ENCODE measurements around the gene RNF166. TPM values are rescaled to one million over a fixed set of nuclear protein-coding genes. Genes with fewer than 3 reads are reported as not detected.

Gene RNF166
- total and polyA plus RNA-seq, 2 donors from 2014 or later = 16.3 to 31.4 TPM

DNA sequence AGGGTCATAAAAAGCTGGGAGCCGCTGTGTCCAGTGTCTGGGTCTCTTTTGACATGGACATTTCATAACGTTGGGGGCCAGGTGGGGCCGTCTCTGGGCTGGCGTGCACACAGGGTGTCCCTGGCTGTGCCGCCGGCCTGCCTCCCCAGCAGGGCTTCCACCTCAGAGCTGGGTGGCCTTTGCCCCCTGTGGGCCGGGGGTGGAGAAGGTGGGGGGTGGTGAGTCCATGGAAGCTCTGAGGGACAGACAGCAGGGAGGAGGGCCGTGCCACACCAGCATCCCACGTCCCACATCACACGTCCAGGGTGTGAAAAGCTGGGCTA, 19.0 kb downstream of the RNF166 start:
- DNase-seq = peak in 1 of 5 donors; percentile 64
- no peak for FAIRE-seq
- H3K27me3 ChIP-seq (ENCODE audit: control insufficient read depth, insufficient read depth, low read length) = peaks cover 8% of the 10 kb centered on the region
- peaks cover 0 to 4% (median 0%) of the 10 kb centered on the region in 3 donors for H3K4me1 ChIP-seq (ENCODE audit: control insufficient read depth in 2 of 3, insufficient read depth in 2 of 3, low read depth in 1 of 3, low read length in 3 of 3)
- no peaks in the 10 kb centered on the region for H3K9me3 ChIP-seq (ENCODE audit: control insufficient read depth in 2 of 3, insufficient read depth in 1 of 3, low read length in 3 of 3)
- H3K27ac ChIP-seq (ENCODE audit: low read depth in 2 of 2, low read length in 2 of 2) = no peak overlapping the region
- intact Hi-C loops (cut with DNase I) = no loop called here
- H3K4me3 ChIP-seq (ENCODE audit: low read length in 3 of 3) = no peak overlapping the region
- TF ChIP-seq CTCF (IDR thresholded peaks at IDR 0.05; ENCODE audit: borderline replicate concordance, extremely low read depth, insufficient read depth) = no peak
- H3K36me3 ChIP-seq (ENCODE audit: control insufficient read depth in 2 of 3, insufficient read depth in 3 of 3, low read length in 3 of 3) = no peaks in the 10 kb centered on the region
- no peak overlapping the region for H3K9ac ChIP-seq (ENCODE audit: low read length in 3 of 3)

DNA sequence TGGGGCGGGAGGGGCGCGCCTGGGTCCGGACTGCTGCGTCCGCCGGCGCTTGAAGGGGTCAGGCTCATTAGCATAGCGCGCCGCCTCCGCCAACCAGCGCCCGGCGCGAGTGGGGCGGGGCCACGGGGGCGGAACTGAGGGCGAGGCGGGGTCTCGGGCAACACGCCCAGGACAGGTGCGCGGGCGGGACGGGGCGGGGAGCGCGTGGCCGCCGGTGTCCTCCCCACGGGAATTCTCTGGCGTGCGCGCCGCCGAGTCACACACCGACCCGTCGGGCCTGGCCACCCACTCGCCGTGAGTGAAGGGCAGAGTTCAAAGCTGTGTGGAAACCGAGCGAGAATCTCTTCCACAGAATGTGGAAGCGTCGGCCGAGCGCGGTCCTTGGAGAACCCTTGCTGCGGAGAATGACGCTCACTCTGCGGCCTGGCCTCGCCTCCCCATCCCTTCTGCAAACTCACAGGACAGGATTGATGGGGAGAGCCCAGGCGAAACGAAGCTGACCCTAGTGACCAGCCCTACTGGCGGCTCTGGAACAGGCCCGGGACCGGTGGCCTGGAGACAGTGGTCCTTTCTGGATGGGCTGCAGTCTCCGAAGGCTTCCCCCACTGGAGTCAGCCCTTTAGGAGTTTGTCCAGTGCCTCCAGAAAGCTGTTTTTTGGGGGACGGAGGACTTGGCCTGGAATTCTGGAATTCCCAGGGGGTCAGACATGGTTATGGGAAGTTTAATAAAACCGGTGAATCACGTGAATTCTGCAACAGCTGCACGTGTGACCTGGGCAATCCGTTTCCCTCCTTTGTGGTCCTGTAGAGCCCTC, 19.6 kb downstream of the RNF166 start, which contains the start of gene SNAI3:
Gene SNAI3, minus strand, starts transcription at position 69 of the 815 bp plus-strand sequence. CDS start 101 bp downstream, outside the sequence.
- H3K27me3 ChIP-seq (ENCODE audit: control insufficient read depth, insufficient read depth, low read length) = peaks cover 10% of the 10 kb centered on the region
- no peaks in the 10 kb centered on the region for H3K36me3 ChIP-seq (ENCODE audit: control insufficient read depth in 2 of 3, insufficient read depth in 3 of 3, low read length in 3 of 3)
- H3K9ac ChIP-seq (ENCODE audit: low read length in 3 of 3) = peak within 1 kb of the TSS in 1 of 3 donors; percentile 40
- H3K4me1 ChIP-seq (ENCODE audit: control insufficient read depth in 2 of 3, insufficient read depth in 2 of 3, low read depth in 1 of 3, low read length in 3 of 3) = peaks cover 0 to 4% (median 0%) of the 10 kb centered on the region in 3 donors
- intact Hi-C loops (cut with DNase I) = no loop called here
- FAIRE-seq (no peak), DNase-seq (peak; percentile 86 to 94 (median 91))
- no peak within 1 kb of the TSS for H3K27ac ChIP-seq (ENCODE audit: low read depth in 2 of 2, low read length in 2 of 2)
- TF ChIP-seq CTCF (IDR thresholded peaks at IDR 0.05; ENCODE audit: borderline replicate concordance, extremely low read depth, insufficient read depth) = no peak
- no peaks in the 10 kb centered on the region for H3K9me3 ChIP-seq (ENCODE audit: control insufficient read depth in 2 of 3, insufficient read depth in 1 of 3, low read length in 3 of 3)
- H3K4me3 ChIP-seq (ENCODE audit: low read length in 3 of 3) = peak within 1 kb of the TSS in 2 of 3 donors; percentile 10 to 58

DNA sequence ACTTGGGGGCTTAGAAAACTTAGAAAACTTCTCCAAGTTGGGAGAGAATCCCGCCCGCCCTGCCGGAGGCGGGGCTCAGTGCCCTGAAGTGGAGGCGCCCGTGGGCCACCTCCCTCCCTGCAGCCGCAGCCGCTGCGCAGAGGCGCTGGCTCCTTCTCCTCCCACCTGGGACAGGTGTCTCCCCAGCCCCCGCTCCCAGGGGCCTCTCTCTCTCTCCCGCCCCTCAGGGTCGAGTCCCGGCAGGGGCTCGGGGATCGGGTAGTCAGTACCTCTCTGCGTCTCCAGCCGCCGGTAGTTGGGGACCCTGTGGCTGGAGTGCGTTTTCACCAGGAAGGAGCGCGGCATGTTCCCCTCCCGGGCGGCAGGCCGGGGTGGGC, 20.2 kb downstream of the RNF166 start:
- no peak for TF ChIP-seq CTCF (IDR thresholded peaks at IDR 0.05; ENCODE audit: borderline replicate concordance, extremely low read depth, insufficient read depth)
- peaks cover 11% of the 10 kb centered on the region for H3K27me3 ChIP-seq (ENCODE audit: control insufficient read depth, insufficient read depth, low read length)
- H3K4me1 ChIP-seq (ENCODE audit: control insufficient read depth in 2 of 3, insufficient read depth in 2 of 3, low read depth in 1 of 3, low read length in 3 of 3) = peaks cover 0 to 4% (median 0%) of the 10 kb centered on the region in 3 donors
- H3K9ac ChIP-seq (ENCODE audit: low read length in 3 of 3) = peak overlapping the region in 1 of 3 donors; percentile 40
- intact Hi-C loops (cut with DNase I) = no loop called here
- no peaks in the 10 kb centered on the region for H3K9me3 ChIP-seq (ENCODE audit: control insufficient read depth in 2 of 3, insufficient read depth in 1 of 3, low read length in 3 of 3)
- no peaks in the 10 kb centered on the region for H3K36me3 ChIP-seq (ENCODE audit: control insufficient read depth in 2 of 3, insufficient read depth in 3 of 3, low read length in 3 of 3)
- no peak for FAIRE-seq
- no peak overlapping the region for H3K27ac ChIP-seq (ENCODE audit: low read depth in 2 of 2, low read length in 2 of 2)
- peak in 1 of 5 donors; percentile 84 for DNase-seq
- peak overlapping the region in 2 of 3 donors; percentile 10 to 58 for H3K4me3 ChIP-seq (ENCODE audit: low read length in 3 of 3)
